GM21576 (cell line): Measurements from ENCODE around the gene MYO3B.

ENCODE experiments used
- ATAC-seq: cut with Tn5 transposase; IDR thresholded peaks from one replicate; pipeline ENCODE4 v1.9.1; 2021; ENCODE audit warnings: mild to moderate bottlenecking, moderate library complexity; ENCODE audit not compliant: unreplicated experiment

MYO3B gene

GRCh38 chr2:170501421-170502043 lies 323.6 kb downstream of the MYO3B start:
- ATAC-seq: no peak

GRCh38 chr2:170502361-170503130 lies 324.6 kb downstream of the MYO3B start:
- ATAC-seq: no peak

GRCh38 chr2:170503563-170503962 lies 325.6 kb downstream of the MYO3B start:
- ATAC-seq: no peak

- no peak for ATAC-seq
Observed at GRCh38 chr2:170503971-170504809, 326.2 kb downstream of the MYO3B start.

GRCh38 chr2:170504810-170505145 lies 326.8 kb downstream of the MYO3B start:
- no peak for ATAC-seq

GRCh38 chr2:170505631-170506275 lies 327.8 kb downstream of the MYO3B start:
- ATAC-seq: no peak

GRCh38 chr2:170509452-170510193 lies 331.7 kb downstream of the MYO3B start:
- ATAC-seq: no peak

- no peak for ATAC-seq
Observed at GRCh38 chr2:170512266-170512665, 334.3 kb downstream of the MYO3B start.

- no peak for ATAC-seq
Observed at GRCh38 chr2:170514140-170514539, 336.2 kb downstream of the MYO3B start.

- ATAC-seq: no peak
Observed at GRCh38 chr2:170517538-170517937, 339.6 kb downstream of the MYO3B start.

- no peak for ATAC-seq
Observed at GRCh38 chr2:170518911-170519310, 341.0 kb downstream of the MYO3B start.

- ATAC-seq: no peak
Observed at GRCh38 chr2:170521299-170521698, 343.4 kb downstream of the MYO3B start.

- no peak for ATAC-seq
Observed at GRCh38 chr2:170523506-170523905, 345.6 kb downstream of the MYO3B start.

GRCh38 chr2:170524828-170525565 lies 347.1 kb downstream of the MYO3B start:
- ATAC-seq: peak; percentile 77

- ATAC-seq: no peak
Observed at GRCh38 chr2:170525566-170525900, 347.6 kb downstream of the MYO3B start.

GRCh38 chr2:170530284-170530745 lies 352.4 kb downstream of the MYO3B start:
- no peak for ATAC-seq

- ATAC-seq: no peak
Observed at GRCh38 chr2:170530803-170531564, 353.0 kb downstream of the MYO3B start.

GRCh38 chr2:170531876-170532275 lies 353.9 kb downstream of the MYO3B start:
- no peak for ATAC-seq

GRCh38 chr2:170533156-170533555 lies 355.2 kb downstream of the MYO3B start:
- no peak for ATAC-seq
